ENCODE results near the gene NHSL1. TPM values are rescaled to one million over a fixed set of nuclear protein-coding genes. Genes with fewer than 3 reads are reported as not detected.
A peak's percentile ranks its signal among the peaks of the same experiment; 100 is the strongest.

NHSL1 gene
- total RNA-seq, 2 experiments from 2014 or later = 0.06 to 0.08 TPM

DNA sequence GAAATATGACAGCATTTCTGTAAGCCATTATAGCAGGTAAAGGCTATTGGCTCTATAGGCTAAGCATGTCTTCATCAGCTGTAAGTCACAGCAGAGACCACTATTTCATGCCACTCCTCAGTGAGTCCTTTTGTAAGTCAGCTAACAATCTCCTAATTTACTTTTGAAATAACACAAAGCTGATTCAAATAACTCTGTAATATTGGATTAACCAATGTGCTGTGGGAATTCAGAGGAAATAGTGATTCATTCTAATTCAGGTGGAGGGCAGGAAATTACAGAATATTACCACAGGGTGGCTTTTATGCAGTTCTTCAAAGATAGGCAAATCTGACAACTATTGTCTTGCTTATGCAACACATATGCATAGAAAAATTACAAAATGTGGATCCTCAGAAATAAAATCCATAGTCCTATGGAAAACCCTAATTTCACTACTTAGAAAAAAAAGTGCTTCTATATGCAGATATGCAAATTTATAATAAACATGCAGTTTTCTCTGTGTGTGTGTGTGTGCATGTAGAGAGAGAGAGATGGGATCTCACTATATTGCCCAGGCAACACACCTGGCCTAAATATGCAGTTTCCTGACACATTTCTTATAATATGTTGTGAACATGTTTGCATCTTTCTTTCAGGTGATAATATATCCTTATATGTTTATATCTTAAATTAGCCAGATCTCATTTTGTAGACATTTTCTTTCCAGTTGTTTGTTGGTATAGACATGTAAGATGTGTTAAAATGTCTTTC lies 126.4 kb downstream of the NHSL1 start:
- TF ChIP-seq, protein P1, sequence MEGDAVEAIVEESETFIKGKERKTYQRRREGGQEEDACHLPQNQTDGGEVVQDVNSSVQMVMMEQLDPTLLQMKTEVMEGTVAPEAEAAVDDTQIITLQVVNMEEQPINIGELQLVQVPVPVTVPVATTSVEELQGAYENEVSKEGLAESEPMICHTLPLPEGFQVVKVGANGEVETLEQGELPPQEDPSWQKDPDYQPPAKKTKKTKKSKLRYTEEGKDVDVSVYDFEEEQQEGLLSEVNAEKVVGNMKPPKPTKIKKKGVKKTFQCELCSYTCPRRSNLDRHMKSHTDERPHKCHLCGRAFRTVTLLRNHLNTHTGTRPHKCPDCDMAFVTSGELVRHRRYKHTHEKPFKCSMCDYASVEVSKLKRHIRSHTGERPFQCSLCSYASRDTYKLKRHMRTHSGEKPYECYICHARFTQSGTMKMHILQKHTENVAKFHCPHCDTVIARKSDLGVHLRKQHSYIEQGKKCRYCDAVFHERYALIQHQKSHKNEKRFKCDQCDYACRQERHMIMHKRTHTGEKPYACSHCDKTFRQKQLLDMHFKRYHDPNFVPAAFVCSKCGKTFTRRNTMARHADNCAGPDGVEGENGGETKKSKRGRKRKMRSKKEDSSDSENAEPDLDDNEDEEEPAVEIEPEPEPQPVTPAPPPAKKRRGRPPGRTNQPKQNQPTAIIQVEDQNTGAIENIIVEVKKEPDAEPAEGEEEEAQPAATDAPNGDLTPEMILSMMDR (IDR thresholded peaks at IDR 0.05) = peak; percentile 23
- ATAC-seq (ENCODE audit: poor library complexity) (peak; percentile 49), DNase-seq (peak in 3 of 14 experiments; percentile 20 to 30 (median 21))
- Mint-ChIP-seq H3K9me3 (no peaks in the 10 kb centered on the region), H3K27ac (no peak overlapping the region), H3K4me3 (no peak overlapping the region), H3K36me3 (ENCODE audit: low read depth) (no peaks in the 10 kb centered on the region), H3K4me1 (ENCODE audit: low read depth) (no peaks in the 10 kb centered on the region), H3K27me3 (peaks cover 15% of the 10 kb centered on the region)
- Histone ChIP-seq H3K27me3 (ENCODE audit: control insufficient read depth in 1 of 2, insufficient read depth in 2 of 2, low read length in 2 of 2) (no peaks in the 10 kb centered on the region), H3K36me3 (ENCODE audit: insufficient read depth, low read length) (no peaks in the 10 kb centered on the region), H3K27ac (ENCODE audit: low read depth in 1 of 2, low read length in 2 of 2) (no peak overlapping the region), H3K9me3 (ENCODE audit: control insufficient read depth in 1 of 2, insufficient read depth in 1 of 2, low read length in 2 of 2) (no peaks in the 10 kb centered on the region), H3K4me3 (ENCODE audit: low read length) (no peak overlapping the region), H3K4me1 (ENCODE audit: insufficient read depth, low read length) (no peaks in the 10 kb centered on the region)
- POLR2A ChIA-PET = interaction anchor here (0.6 kb wide), 1 partner anchor 72 kb away, joined by 3 read pairs; no protein-coding TSS in a partner anchor
- CTCF ChIA-PET = interaction anchor here (0.9 kb wide), 1 partner anchor 138 kb away, joined by 3 read pairs; no protein-coding TSS in a partner anchor
- intact Hi-C loops (cut with DNase I, micrococcal nuclease) = no loop called here

Small RNA genes within 50 kb of the gene (microRNA-seq; reads per million reads assigned to microRNA genes)
- gene MIR3145 (ENCODE audit: borderline microRNAs expressed, borderline replicate concordance) = not detected

Other genes with a start within 250 kb of the NHSL1 start
- gene SMIM28, start 121.6 kb downstream of the NHSL1 start, total RNA-seq = not detected
- 10 to 100 TPM; 31.8 to 32.9 TPM for gene HEBP2, start 95.3 kb downstream of the NHSL1 start, total RNA-seq